Ishikawa (cell line): ENCODE results near the gene CANT1.

Source experiments
- CEBPB ChIP-seq: IDR thresholded peaks from 2 replicates; pipeline ENCODE4 v1.6.1; 2012
- EP300 ChIP-seq: IDR thresholded peaks from 2 replicates; pipeline ENCODE4 v1.6.1; 2012; ENCODE audit warnings: borderline replicate concordance
- MAX ChIP-seq: IDR thresholded peaks from 2 replicates; pipeline ENCODE4 v1.6.1; 2012
- NFIC ChIP-seq: IDR thresholded peaks from 2 replicates; pipeline ENCODE4 v1.6.1; 2012
- TAF1 ChIP-seq: IDR thresholded peaks from 2 replicates; pipeline ENCODE4 v1.6.1; 2012; ENCODE audit warnings: low read depth, mild to moderate bottlenecking
- TCF12 ChIP-seq: IDR thresholded peaks from 2 replicates; pipeline ENCODE4 v1.6.1; 2012; ENCODE audit warnings: low read depth
- TEAD4 ChIP-seq: IDR thresholded peaks from 2 replicates; pipeline ENCODE4 v1.6.1; 2012

DNA sequence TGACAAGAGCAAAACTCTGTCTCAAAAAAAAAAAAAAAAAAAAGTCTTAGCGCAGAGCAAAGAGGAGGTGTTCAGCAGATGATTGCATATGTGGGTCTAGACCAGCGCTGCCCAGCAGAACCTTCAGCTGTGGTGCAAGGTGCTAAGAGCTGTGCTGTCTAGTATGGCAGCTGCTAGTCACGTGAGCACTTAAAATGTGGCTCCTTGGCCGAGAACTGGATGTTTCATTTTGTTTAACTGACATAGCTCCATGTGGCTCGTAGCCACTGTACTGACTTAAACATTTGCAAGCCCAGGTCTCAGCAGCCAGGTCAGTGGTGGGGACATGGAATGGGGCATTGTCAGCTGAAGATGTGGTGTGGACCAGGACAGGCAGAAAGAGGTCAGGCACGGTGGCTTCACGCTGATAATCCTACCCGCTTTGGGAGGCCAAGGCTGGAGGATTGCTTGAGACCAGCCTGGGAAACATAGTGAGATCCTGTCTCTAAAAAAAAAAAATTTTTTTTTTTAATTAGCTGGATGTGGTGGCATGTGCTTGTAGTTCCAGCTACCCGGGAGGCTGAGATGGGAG is 23.6 kb upstream of the CANT1 start:
- TF ChIP-seq MAX (no peak), TEAD4 (no peak), EP300 (no peak), CEBPB (no peak), TCF12 (no peak), TAF1 (no peak), NFIC (no peak)
